ENCODE data around the gene FER.

The FER gene

GRCh38 chr5:109196087-109196822 is 448.6 kb downstream of the FER start:
- DNase-seq: no peak

DNA sequence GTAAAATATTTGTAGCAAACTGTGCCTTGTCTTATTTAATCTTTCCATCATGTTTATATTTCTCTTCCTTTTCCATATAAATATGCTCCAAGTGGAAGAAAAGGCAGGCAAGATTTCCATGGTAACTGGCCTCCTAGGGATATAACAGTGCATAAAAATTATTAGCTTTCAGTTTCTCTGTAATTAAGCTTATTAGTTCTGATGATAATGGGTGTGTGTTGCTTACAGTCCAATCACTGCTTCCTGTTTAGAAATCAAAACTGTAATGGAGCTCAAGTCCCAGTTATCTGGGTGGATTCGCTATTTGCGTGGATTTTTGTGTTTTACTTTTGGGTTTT is 449.1 kb downstream of the FER start:
- no peak for DNase-seq

GRCh38 chr5:109199289-109199688 is 451.6 kb downstream of the FER start:
- no peak for DNase-seq

- no peak for DNase-seq
Measured at GRCh38 chr5:109199799-109200620, 452.3 kb downstream of the FER start.

DNA sequence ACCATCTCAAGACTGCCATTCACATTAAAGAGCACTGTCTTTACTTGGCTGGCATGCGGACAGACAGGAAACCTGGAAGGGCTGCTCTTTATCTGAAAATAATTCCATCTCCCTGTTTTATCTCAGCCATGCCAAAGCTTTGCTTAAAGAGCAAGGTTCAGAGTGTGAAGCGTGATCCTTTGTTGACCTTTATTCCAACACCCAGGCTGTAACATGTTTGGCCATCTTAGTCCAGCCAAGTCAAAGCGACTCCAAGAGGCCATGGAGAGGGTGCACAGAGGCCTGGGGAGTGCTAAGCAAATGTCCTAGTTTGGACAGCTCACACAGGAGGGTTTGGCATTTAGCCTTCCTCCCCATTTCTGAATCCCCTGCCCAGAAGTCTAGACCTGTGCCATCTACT is 467.3 kb downstream of the FER start:
- no peak for DNase-seq

- no peak for DNase-seq
Measured at GRCh38 chr5:109218818-109219217, 471.1 kb downstream of the FER start.

DNA sequence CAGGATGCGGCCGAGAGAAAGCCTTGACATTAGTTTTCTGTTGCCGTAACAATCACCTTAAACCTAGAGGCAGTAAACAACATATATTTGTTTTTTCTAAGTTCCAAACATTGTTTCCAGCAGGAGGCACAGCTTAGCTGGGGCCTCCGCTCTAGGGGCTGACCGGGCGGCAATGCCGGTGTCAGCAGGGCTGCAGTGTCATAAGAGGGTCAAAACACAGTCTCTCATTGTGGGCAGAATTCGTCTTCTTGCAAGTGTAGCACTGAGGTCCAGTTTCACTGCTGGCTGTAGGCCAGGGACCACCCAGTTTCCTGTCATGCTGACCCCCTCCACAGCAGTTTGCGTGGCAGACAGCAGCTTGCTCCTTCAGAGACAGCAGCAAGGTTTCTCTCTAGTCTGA is 475.8 kb downstream of the FER start:
- DNase-seq: no peak

DNA sequence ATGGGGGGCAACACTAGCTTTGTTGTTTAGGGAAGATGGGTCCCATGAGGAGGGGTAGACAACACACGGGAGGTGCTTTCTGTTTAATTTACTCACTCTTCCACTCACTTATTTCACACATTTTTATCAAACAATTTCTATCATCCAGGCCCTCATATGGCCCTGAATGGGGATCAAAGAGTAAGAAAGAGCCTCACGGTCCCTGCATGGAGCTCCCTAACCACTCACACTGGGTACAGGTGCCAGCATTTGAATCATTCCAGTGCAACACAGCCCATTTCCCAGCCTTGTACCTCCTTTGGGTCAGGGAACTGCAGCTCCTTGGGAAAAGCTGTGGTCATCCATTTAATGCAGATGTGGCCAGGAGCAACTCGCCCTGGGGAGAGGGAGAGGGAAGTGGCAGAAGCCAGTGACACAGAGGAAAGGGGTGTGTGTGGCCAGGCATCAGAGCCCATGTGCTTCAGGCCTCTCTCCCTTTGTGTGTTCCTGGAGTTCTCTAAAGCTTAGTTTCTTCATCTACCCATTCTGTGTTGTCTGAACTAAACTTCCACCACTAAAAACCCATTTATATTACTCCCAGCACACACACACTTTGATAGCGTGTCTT is 476.7 kb downstream of the FER start:
- no peak for DNase-seq

- no peak for DNase-seq
Measured at GRCh38 chr5:109225716-109226625, 478.3 kb downstream of the FER start.

DNA sequence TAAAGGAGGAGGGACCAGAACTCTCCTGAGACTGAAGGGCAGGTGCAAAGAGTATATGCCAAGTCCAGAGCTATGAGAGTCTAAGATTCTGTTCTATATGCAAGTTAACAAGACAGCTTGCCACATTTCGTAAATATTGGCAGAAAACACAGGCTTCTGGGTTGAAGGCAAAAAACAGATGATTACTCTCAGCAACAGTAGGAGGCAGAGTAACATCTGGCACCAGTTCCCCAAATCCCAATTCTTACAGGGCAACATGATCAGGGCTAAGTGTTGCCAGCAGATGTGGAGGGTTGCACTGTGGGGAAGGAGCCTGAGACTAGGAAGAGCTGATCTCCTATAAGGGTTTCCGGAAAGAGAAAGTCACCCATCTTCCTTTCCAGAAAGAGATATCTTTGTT is 482.7 kb downstream of the FER start:
- DNase-seq: no peak

- DNase-seq: no peak
Measured at GRCh38 chr5:109231331-109231730, 483.6 kb downstream of the FER start.

GRCh38 chr5:109234381-109234780 is 486.7 kb downstream of the FER start:
- DNase-seq: no peak

DNA sequence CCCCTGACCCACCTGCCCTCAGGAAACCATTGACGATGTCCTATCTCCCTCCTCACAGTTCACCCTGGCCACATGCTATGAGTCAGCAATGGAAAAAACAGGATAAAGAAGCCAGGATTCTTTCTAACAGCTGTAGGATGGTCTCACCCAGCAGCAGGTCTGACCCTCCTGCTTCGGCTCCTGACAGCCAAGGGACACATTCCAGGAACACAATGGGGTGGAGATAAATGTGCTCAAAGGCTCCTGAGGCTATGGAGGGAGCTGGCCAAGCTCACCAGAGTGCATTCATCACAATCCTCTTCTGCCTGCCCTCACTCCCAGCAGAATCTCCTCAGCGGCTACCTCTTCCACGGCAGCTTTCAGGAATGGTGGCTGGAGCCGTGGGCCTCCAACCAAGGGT is 491.8 kb downstream of the FER start:
- no peak for DNase-seq

DNA sequence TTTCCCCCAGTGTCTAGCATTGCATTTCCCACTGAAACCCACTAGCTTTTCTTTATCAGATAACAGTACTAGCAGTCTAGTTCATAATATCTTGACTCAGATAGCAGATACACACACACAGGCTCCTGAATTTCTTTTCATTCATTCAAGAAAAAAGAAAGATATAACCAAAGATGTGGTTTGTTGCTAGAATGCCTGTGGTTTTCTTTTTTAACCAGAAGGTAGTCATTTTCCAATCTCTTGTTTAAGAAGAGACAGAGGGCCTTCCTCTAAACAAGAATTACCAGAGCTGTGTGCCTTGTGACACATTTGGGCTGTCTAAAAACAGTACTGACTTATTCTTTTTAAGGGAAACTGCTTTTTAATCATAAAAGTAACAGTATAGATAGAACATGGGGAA is 494.8 kb downstream of the FER start:
- no peak for DNase-seq

GRCh38 chr5:109246395-109246794 is 498.7 kb downstream of the FER start:
- DNase-seq: no peak

Data from effector CD8-positive, alpha-beta T cell (primary cell).